Stimulated activated naive CD8-positive, alpha-beta T cell treated with anti-CD3 and anti-CD28 coated beads, Interleukin-15, amount 100 ng/mL, for 72 hours (primary cell): ENCODE data around the gene ANXA7.
"Not testable (repeated sequence)": the region's sequence is repeated elsewhere in the genome, so short reads cannot be mapped to it uniquely, and the experiment has no call there.

Experiments used
- ATAC-seq: fragments of 150-1000 bp; cut with Tn5 transposase; 2 replicates; pipeline ENCODE4 v1.10.0; 2021; ENCODE audit warnings: mild to moderate bottlenecking, moderate library complexity
- DNase-seq, 2 donors: peaks; one replicate each; pipeline ENCODE4 v3.0.0; 2021 to 2022
- H3K27ac Mint-ChIP-seq, 2 donors: one replicate each; pipeline ENCODE4 v1.8.0; 2022; ENCODE audit warnings: mild to moderate bottlenecking in 2 of 2, mixed read lengths in 2 of 2, moderate library complexity in 2 of 2
- H3K27me3 Mint-ChIP-seq: one replicate; pipeline ENCODE4 v1.8.0; 2022; ENCODE audit warnings: mixed read lengths
- H3K4me1 Mint-ChIP-seq: one replicate; pipeline ENCODE4 v1.8.0; 2022; ENCODE audit warnings: mild to moderate bottlenecking, mixed read lengths
- H3K4me3 Mint-ChIP-seq, 2 donors: one replicate each; pipeline ENCODE4 v1.8.0; 2022; ENCODE audit warnings: mild to moderate bottlenecking in 2 of 2, mixed read lengths in 2 of 2, moderate library complexity in 1 of 2
- H3K9me3 Mint-ChIP-seq, 2 donors: one replicate each; pipeline ENCODE4 v1.8.0; 2022; ENCODE audit warnings: mixed read lengths in 2 of 2

ANXA7 gene

GRCh38 chr10:73416571-73416970, 2.7 kb upstream of the ANXA7 start:
- DNase-seq (no peak), ATAC-seq (no peak)
- H3K27me3 Mint-ChIP-seq, result peaks cover 14% of the 10 kb centered on the region
- H3K4me1 Mint-ChIP-seq, result peaks cover 16% of the 10 kb centered on the region
- no peak overlapping the region for H3K27ac Mint-ChIP-seq
- H3K9me3 Mint-ChIP-seq, result no peaks in the 10 kb centered on the region
- H3K4me3 Mint-ChIP-seq, result no peak overlapping the region

- DNase-seq, result no peak
- peaks cover 33% of the 10 kb centered on the region for H3K4me1 Mint-ChIP-seq
- peaks cover 14% of the 10 kb centered on the region for H3K27me3 Mint-ChIP-seq
- ATAC-seq, result peak; percentile 72
- H3K27ac Mint-ChIP-seq, result peak overlapping the region; percentile 23 to 98
- H3K9me3 Mint-ChIP-seq, result no peaks in the 10 kb centered on the region
- H3K4me3 Mint-ChIP-seq, result peak overlapping the region; percentile 96 to 99
These were observed 530 bp upstream of the ANXA7 start for GRCh38 chr10:73414230-73414945.

- ATAC-seq (peak; percentile 61), DNase-seq (peak; percentile 55 to 62)
- Mint-ChIP-seq H3K27me3 (peaks cover 14% of the 10 kb centered on the region), H3K4me3 (peak overlapping the region; percentile 96 to 99), H3K4me1 (peaks cover 43% of the 10 kb centered on the region), H3K27ac (peak overlapping the region; percentile 95 to 98), H3K9me3 (no peaks in the 10 kb centered on the region)
These were observed 740 bp downstream of the ANXA7 start for GRCh38 chr10:73413108-73413527.

- Mint-ChIP-seq H3K4me1 (peaks cover 57% of the 10 kb centered on the region), H3K4me3 (no peak overlapping the region), H3K9me3 (no peaks in the 10 kb centered on the region), H3K27me3 (peaks cover 14% of the 10 kb centered on the region), H3K27ac (no peak overlapping the region)
- DNase-seq (no peak), ATAC-seq (no peak)
These were observed 3.0 kb downstream of the ANXA7 start for GRCh38 chr10:73410897-73411296.

GRCh38 chr10:73408978-73409521, 4.8 kb downstream of the ANXA7 start:
- peak overlapping the region in 1 of 2 donors; percentile 9 for H3K4me3 Mint-ChIP-seq
- H3K9me3 Mint-ChIP-seq, result no peaks in the 10 kb centered on the region
- H3K4me1 Mint-ChIP-seq, result peaks cover 41% of the 10 kb centered on the region
- no peaks in the 10 kb centered on the region for H3K27me3 Mint-ChIP-seq
- no peak overlapping the region for H3K27ac Mint-ChIP-seq
- ATAC-seq (no peak), DNase-seq (no peak)

- no peak overlapping the region for H3K4me3 Mint-ChIP-seq
- H3K4me1 Mint-ChIP-seq, result peaks cover 49% of the 10 kb centered on the region
- no peaks in the 10 kb centered on the region for H3K9me3 Mint-ChIP-seq
- DNase-seq, result no peak
- H3K27me3 Mint-ChIP-seq, result no peaks in the 10 kb centered on the region
- no peak overlapping the region for H3K27ac Mint-ChIP-seq
- no peak for ATAC-seq
These were observed 5.8 kb downstream of the ANXA7 start for GRCh38 chr10:73408061-73408460.

- H3K4me3 Mint-ChIP-seq, result no peak overlapping the region
- no peak overlapping the region for H3K27ac Mint-ChIP-seq
- ATAC-seq, result no peak
These were observed 6.4 kb downstream of the ANXA7 start for GRCh38 chr10:73407495-73407894.

GRCh38 chr10:73406846-73407245, 7.0 kb downstream of the ANXA7 start:
- peaks cover 56% of the 10 kb centered on the region for H3K4me1 Mint-ChIP-seq
- no peaks in the 10 kb centered on the region for H3K27me3 Mint-ChIP-seq
- H3K4me3 Mint-ChIP-seq, result no peak overlapping the region

More at GRCh38 chr10:73407495-73407894, 6.4 kb downstream of the ANXA7 start:
- Mint-ChIP-seq H3K9me3 (no peaks in the 10 kb centered on the region), H3K4me1 (peaks cover 55% of the 10 kb centered on the region), H3K27me3 (no peaks in the 10 kb centered on the region)
- no peak for DNase-seq

GRCh38 chr10:73405556-73405955, 8.3 kb downstream of the ANXA7 start:
- H3K4me1 Mint-ChIP-seq, result peaks cover 57% of the 10 kb centered on the region
- no peak overlapping the region for H3K27ac Mint-ChIP-seq

More at GRCh38 chr10:73406846-73407245, 7.0 kb downstream of the ANXA7 start:
- DNase-seq (no peak), ATAC-seq (no peak)
- Mint-ChIP-seq H3K9me3 (no peaks in the 10 kb centered on the region), H3K27ac (peak overlapping the region in 1 of 2 donors; percentile 14)

GRCh38 chr10:73404690-73405089, 9.2 kb downstream of the ANXA7 start:
- Mint-ChIP-seq H3K4me3 (no peak overlapping the region), H3K27me3 (no peaks in the 10 kb centered on the region), H3K9me3 (no peaks in the 10 kb centered on the region), H3K27ac (no peak overlapping the region), H3K4me1 (peaks cover 48% of the 10 kb centered on the region)
- no peak for DNase-seq
- no peak for ATAC-seq

More at GRCh38 chr10:73405556-73405955, 8.3 kb downstream of the ANXA7 start:
- DNase-seq (no peak), ATAC-seq (no peak)
- H3K9me3 Mint-ChIP-seq, result no peaks in the 10 kb centered on the region
- H3K27me3 Mint-ChIP-seq, result no peaks in the 10 kb centered on the region
- no peak overlapping the region for H3K4me3 Mint-ChIP-seq

GRCh38 chr10:73401636-73402035, 12.2 kb downstream of the ANXA7 start:
- DNase-seq, result no peak
- no peaks in the 10 kb centered on the region for H3K27me3 Mint-ChIP-seq
- no peaks in the 10 kb centered on the region for H3K9me3 Mint-ChIP-seq
- H3K27ac Mint-ChIP-seq, result peak overlapping the region in 1 of 2 donors; percentile 13
- H3K4me3 Mint-ChIP-seq, result no peak overlapping the region
- peaks cover 23% of the 10 kb centered on the region for H3K4me1 Mint-ChIP-seq
- no peak for ATAC-seq

GRCh38 chr10:73399063-73399462, 14.8 kb downstream of the ANXA7 start:
- no peak for DNase-seq
- Mint-ChIP-seq H3K4me1 (peaks cover 21% of the 10 kb centered on the region), H3K27ac (no peak overlapping the region), H3K4me3 (no peak overlapping the region), H3K9me3 (no peaks in the 10 kb centered on the region), H3K27me3 (no peaks in the 10 kb centered on the region)
- ATAC-seq, result no peak

GRCh38 chr10:73398024-73398423, 15.8 kb downstream of the ANXA7 start:
- Mint-ChIP-seq H3K9me3 (no peaks in the 10 kb centered on the region), H3K4me3 (no peak overlapping the region), H3K27me3 (no peaks in the 10 kb centered on the region), H3K27ac (no peak overlapping the region), H3K4me1 (peaks cover 13% of the 10 kb centered on the region)
- DNase-seq, result no peak
- ATAC-seq, result no peak

- H3K4me1 Mint-ChIP-seq, ATAC-seq, H3K27me3 Mint-ChIP-seq, DNase-seq, H3K4me3 Mint-ChIP-seq, H3K9me3 Mint-ChIP-seq, H3K27ac Mint-ChIP-seq: not testable (repeated sequence)
These were observed 19.5 kb downstream of the ANXA7 start for GRCh38 chr10:73394325-73394724.

- Mint-ChIP-seq H3K9me3 (no peaks in the 10 kb centered on the region), H3K4me1 (no peaks in the 10 kb centered on the region), H3K27ac (no peak overlapping the region), H3K27me3 (no peaks in the 10 kb centered on the region), H3K4me3 (no peak overlapping the region)
- ATAC-seq, result no peak
- DNase-seq, result no peak
These were observed 25.6 kb downstream of the ANXA7 start for GRCh38 chr10:73388228-73388627.

- Mint-ChIP-seq H3K27ac (peak overlapping the region in 1 of 2 donors; percentile 22), H3K27me3 (no peaks in the 10 kb centered on the region), H3K4me3 (no peak overlapping the region), H3K9me3 (no peaks in the 10 kb centered on the region), H3K4me1 (no peaks in the 10 kb centered on the region)
- no peak for ATAC-seq
- DNase-seq, result no peak
These were observed 27.3 kb downstream of the ANXA7 start for GRCh38 chr10:73386583-73386982.
